GM08714 (cell line): ENCODE measurements around the gene LIMS2.

Experiments used
- H3K4me3 ChIP-seq: fragments of 200-500 bp; sonication (Bioruptor generic); 2 replicates; pipeline ENCODE4 v1.5.1; 2014; ENCODE audit warnings: mild to moderate bottlenecking, low read length, inconsistent platforms
- ZNF274 ChIP-seq: IDR thresholded peaks from 2 replicates; pipeline ENCODE4 v1.6.1; 2012; ENCODE audit warnings: mild to moderate bottlenecking, low read depth, low read length

Gene LIMS2

GRCh38 chr2:127590386-127591190 is 84.7 kb downstream of the LIMS2 start:
- TF ChIP-seq ZNF274 = no peak
- no peak overlapping the region for H3K4me3 ChIP-seq

DNA sequence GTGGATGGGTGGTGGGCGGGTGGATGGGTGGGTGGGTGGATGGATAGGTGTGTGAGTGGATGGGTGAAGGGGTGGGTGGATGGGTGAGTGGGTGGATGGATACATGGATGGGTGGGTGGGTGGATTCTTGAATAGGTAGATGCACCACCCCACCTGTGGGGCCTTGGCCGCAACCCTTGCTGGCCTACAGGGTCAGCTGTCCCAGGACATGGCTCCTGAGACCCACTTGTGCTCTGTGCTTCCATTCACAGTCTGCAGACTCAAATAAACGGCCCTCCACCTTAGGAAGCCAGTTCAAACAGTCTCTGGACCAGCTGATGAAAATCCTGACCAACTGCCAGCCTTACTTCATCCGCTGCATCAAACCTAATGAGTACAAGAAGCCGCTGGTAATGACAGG is 85.5 kb downstream of the LIMS2 start:
- no peak for TF ChIP-seq ZNF274
- H3K4me3 ChIP-seq = no peak overlapping the region

GRCh38 chr2:127589358-127589757 is 86.0 kb downstream of the LIMS2 start:
- no peak overlapping the region for H3K4me3 ChIP-seq
- TF ChIP-seq ZNF274 = no peak
